AG09319 (cell line): Measurements from ENCODE around the gene INS.
"Not testable (repeated sequence)": the region's sequence is repeated elsewhere in the genome, so short reads cannot be mapped to it uniquely, and the experiment has no call there.

Source experiments
- DNase-seq: peaks from one replicate; pipeline ENCODE4 v3.0.0-alpha.2; 2010; ENCODE audit warnings: low read depth; ENCODE audit errors: extremely low read depth
- CTCF ChIP-seq: IDR thresholded peaks from 2 replicates; pipeline ENCODE4 v1.5.1; 2011; ENCODE audit warnings: low read depth, mild to moderate bottlenecking, inconsistent platforms, low read length, moderate library complexity

INS gene

DNA sequence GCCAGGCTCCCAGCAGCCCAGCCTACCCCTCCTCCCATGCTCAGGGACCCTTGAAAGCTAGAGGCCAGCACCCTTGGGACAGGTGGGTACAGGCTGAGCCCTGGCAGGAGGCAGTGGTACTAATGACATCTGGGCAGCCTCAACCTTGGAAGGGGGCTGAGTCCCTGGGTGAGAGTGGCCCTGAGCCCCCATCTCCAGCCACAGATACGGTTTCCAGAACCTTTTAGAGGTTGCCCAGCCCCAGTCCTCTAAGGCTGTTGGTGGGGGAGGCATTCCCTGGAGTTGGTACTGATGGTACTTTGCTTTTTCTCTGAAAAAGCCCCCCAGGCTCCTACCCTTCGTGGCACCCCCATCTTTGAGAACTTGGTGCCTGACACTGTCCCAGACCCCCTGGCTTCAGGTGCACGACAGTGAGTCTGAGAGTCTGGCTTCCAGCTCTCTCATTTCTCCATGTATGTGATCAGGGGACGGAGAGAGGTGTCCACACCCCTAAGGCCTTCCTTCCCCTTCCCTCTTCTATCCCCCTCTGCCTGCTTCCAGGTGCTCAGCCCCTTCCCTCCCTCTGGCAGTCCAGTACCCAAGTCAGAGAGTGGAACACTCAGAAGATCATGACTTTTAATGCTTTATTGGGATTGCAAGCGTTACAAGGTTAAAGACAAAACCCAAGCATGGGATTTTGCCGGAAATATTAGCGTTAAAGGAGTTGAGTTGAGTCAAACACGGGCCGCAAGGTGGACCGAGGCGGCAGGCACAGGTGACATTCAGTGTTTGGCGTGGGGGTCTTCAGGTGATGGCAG is 32.3 kb downstream of the INS start:
- no peak for DNase-seq
- no peak for TF ChIP-seq CTCF

- no peak for TF ChIP-seq CTCF
- no peak for DNase-seq
Observed at GRCh38 chr11:2128130-2128510, 32.9 kb downstream of the INS start.

DNA sequence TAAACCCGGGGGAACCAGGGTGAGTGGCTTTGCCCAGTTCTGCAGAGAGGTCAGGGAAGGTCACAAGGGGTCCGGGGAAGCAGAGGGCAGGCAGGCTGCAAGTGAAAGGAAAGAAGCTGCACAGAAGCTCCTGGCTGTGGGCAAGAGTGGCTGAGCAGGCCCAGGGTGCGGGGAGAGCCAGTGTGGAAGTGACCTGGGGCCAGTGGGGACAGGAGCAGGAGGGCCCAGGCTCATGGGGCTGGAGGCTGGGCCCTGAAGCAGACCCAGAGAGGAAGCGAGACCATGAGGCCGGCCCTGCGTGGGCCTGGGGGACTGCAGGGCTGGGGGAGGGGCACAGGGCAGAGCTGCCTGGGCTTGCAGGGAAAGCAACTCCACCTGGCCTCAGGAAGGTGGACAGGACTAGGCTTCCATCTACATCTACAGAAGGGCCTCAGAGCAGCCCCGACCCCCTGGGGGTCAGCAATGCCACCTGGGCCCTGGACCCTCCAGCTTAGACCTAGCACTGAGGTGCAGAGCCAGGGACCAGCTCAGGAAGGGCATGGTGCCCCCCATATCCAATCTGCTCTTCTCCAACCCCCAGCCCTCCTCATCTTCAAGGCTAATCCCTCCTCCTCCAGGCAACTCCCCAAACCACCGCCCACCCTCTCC is 33.4 kb downstream of the INS start:
- DNase-seq = no peak
- no peak for TF ChIP-seq CTCF

DNA sequence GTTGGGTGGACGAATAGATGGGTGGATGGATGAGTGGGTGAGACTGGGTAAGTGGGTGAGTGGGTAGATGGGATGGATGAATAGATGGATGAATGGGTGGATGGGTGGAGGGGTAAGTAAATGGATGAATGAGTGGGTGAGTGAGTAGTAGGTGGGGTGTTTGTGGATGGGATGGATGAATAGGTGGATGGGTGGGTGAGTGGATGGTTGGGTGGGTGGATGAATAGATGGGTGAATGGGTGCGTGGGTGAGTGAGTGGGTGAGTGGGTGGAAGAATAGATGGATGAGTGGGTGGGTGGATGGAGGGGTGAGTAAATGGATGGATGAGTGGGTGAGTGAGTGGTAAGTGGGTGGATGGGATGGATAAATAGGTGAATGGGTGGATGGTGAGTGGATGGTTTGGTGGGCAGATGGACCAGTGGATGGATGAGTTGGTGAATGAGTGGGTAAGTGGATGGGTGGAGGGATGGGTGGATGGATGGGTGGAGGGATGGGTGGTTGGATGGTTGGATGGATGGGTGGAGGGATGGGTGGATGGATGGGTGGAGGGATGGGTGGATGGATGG is 34.4 kb downstream of the INS start:
- TF ChIP-seq CTCF = no peak
- DNase-seq = no peak

GRCh38 chr11:2124736-2125484 is 36.1 kb downstream of the INS start:
- not testable (repeated sequence) for DNase-seq

GRCh38 chr11:2123628-2123960 is 37.4 kb downstream of the INS start:
- DNase-seq = no peak
- no peak for TF ChIP-seq CTCF

- TF ChIP-seq CTCF = no peak
- no peak for DNase-seq
Observed at GRCh38 chr11:2122907-2123627, 37.9 kb downstream of the INS start.
